Choroid plexus epithelial cell (primary cell): Measurements from ENCODE around the gene DUSP15.
"Not testable (repeated sequence)": the region's sequence is repeated elsewhere in the genome, so short reads cannot be mapped to it uniquely, and the experiment has no call there.

Experiments
- DNase-seq: peaks from one replicate; pipeline ENCODE4 v3.0.0-alpha.2; 2010; ENCODE audit warnings: low read depth
- H3K4me3 ChIP-seq: 2 replicates; pipeline ENCODE4 v1.5.1; 2011; ENCODE audit warnings: low read depth, mild to moderate bottlenecking, control low read depth, low read length, moderate library complexity
- CTCF ChIP-seq: conservative IDR thresholded peaks from 2 replicates; pipeline ENCODE4 v1.5.1; 2011; ENCODE audit warnings: low read depth, mild to moderate bottlenecking, control low read depth, inconsistent platforms, low read length, moderate library complexity

Gene DUSP15

GRCh38 chr20:31816221-31816620 is 54.1 kb downstream of the DUSP15 start:
- TF ChIP-seq CTCF, result no peak
- DNase-seq, result no peak
- H3K4me3 ChIP-seq, result no peak overlapping the region

GRCh38 chr20:31815408-31816188 is 54.7 kb downstream of the DUSP15 start:
- no peak for DNase-seq
- H3K4me3 ChIP-seq, result no peak overlapping the region
- TF ChIP-seq CTCF, result no peak

GRCh38 chr20:31814142-31814541 is 56.2 kb downstream of the DUSP15 start:
- not testable (repeated sequence) for H3K4me3 ChIP-seq, DNase-seq

- no peak for DNase-seq
- no peak overlapping the region for H3K4me3 ChIP-seq
- no peak for TF ChIP-seq CTCF
These were observed 56.7 kb downstream of the DUSP15 start for GRCh38 chr20:31813611-31814010.

- H3K4me3 ChIP-seq, result no peak overlapping the region
- peak; percentile 80 for DNase-seq
- TF ChIP-seq CTCF, result no peak
These were observed 58.3 kb downstream of the DUSP15 start for GRCh38 chr20:31811796-31812728.

- no peak for DNase-seq
- TF ChIP-seq CTCF, result no peak
- H3K4me3 ChIP-seq, result no peak overlapping the region
These were observed 59.1 kb downstream of the DUSP15 start for GRCh38 chr20:31811198-31811597.
